ENCODE data around the gene ANTKMT.
A peak's percentile ranks its signal among the peaks of the same experiment; 100 is the strongest.
"Not testable (repeated sequence)": the region's sequence is repeated elsewhere in the genome, so short reads cannot be mapped to it uniquely, and the experiment has no call there.

ANTKMT gene

GRCh38 chr16:728890-729744 lies 8.2 kb downstream of the ANTKMT start:
- no peak for DNase-seq

- no peak for DNase-seq
These were observed 9.1 kb downstream of the ANTKMT start for GRCh38 chr16:729768-730665.

GRCh38 chr16:730666-731509 lies 9.9 kb downstream of the ANTKMT start:
- DNase-seq, result no peak

GRCh38 chr16:732332-732731 lies 11.4 kb downstream of the ANTKMT start:
- no peak for DNase-seq

GRCh38 chr16:732936-733335 lies 12.0 kb downstream of the ANTKMT start:
- no peak for DNase-seq

- DNase-seq, result no peak
These were observed 12.6 kb downstream of the ANTKMT start for GRCh38 chr16:733382-734207.

DNA sequence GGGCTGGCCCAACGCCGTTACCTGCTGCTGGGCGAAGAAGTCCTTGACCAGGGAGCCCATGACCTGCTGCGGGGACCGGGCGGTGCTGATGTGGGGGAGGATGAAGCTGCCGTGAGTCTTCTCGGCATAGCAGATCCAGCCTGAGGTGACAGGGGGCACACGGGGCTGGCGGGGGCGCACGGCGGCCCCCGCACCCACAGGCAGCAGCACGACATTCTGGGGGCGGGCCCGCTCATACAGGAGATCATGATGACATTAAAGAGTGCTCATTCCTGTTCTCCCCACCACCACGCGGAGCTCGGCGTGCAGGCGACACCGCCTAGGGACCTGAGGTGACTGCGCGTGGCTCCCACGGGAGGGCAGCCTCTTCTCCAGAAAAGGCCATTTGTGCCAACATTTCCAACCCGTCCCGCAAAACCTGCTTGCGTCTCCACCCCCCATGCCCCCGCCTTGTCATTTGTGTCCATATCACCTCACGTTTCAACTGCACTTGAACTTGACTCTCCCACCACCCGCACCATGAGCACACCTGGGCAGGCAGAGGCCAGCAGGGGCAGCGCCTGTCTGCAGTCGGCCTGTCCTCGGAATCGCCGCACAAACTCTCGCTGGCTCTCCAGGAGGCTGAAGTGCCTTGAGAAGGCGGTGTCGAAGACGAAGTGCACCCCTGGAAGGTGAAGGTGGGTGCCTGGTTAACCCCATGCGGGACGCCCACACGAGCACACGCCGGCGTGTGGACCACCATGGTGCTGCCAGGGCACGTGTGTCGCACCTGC lies 13.4 kb downstream of the ANTKMT start:
- no peak for DNase-seq

GRCh38 chr16:734981-735881 lies 14.3 kb downstream of the ANTKMT start:
- no peak for DNase-seq

- DNase-seq, result peak; percentile 62
These were observed 15.1 kb downstream of the ANTKMT start for GRCh38 chr16:735982-736453.

- DNase-seq, result no peak
These were observed 16.1 kb downstream of the ANTKMT start for GRCh38 chr16:736936-737481.

DNA sequence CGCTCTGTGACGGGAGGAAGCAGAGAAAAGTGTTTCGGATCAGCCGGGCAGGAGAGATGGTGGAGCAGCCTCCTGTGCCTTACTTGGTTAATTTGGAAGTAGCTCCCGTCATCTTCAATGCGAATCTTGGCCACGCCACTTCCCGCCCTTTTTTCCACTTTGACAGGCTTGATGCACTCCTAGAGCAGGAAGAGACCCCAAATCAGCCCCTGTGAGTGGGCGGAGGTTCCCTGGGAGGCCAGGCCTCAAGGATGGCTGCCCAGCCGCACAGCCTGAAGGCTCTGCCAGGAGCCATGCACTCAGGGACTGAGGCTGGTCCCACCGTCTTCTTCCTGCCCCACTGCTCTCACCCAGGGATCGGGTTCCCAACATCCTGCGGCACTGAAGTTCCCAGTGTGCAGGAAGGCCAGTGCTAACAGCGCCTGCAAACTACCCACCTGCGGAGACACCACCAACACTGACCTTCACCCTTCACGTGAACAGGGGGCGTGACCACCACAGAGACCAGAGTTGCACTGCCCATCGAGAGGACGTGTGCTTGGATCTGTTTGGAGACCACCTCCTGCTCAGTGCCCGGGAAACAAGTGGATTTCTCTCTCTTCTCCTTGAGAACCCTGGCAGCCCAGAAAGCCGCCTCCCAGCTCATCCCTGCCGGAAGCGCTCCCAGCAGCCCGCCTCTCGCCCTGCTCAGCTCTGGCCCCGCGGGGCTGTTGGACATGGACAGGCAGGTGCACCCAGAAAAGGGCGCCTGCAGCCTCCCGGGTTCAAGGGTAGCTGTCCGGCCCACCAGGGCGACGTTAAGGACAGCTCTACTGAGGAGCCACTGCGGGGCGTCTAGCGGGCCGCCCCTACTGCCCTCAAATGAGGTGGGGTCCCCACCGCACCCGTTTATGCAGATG lies 18.9 kb downstream of the ANTKMT start:
- DNase-seq, result no peak

- no peak for DNase-seq
These were observed 19.5 kb downstream of the ANTKMT start for GRCh38 chr16:740459-740763.

DNA sequence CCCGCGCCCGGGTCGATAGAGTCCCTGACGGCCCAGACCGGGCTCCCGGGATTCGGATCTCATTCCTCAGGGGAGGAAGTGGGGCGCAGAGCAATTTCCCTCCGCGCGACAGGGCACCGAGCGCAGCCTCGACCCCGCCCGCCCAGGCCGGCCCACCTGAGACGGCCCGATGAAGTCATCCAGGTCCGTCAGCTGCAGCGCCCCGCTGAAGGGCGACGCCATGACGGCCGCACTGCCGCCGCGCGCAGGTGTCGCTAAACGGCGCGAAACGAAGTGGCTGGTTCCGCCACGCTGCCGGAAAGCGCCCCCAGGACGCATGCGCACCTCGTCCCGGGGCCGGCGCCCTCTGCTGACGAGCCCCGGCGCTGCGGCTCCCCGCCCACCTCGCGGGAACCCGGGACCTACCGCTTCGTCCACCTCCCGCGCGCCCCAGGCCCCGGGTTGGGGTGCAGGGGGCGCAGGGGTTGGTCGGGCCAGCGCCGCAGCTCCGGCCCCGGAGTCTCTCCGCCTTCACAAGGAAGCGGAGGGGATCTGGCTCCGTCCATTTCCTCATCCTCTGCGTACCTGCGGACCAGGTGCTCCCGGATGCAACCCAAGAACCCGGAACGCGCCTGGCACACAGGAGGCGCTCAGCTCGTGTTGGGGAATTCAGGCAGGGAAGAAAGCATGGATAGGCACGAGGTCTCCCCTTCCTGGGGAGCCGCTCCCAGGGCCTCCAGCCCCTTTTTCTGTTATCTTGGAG lies 20.0 kb downstream of the ANTKMT start, which contains the start of gene CIAO3:
Gene CIAO3, minus strand, starts transcription at position 234 of the 742 bp plus-strand sequence. Its CDS starts 12 bp downstream, at position 222.
- DNase-seq, result peak; percentile 92

DNA sequence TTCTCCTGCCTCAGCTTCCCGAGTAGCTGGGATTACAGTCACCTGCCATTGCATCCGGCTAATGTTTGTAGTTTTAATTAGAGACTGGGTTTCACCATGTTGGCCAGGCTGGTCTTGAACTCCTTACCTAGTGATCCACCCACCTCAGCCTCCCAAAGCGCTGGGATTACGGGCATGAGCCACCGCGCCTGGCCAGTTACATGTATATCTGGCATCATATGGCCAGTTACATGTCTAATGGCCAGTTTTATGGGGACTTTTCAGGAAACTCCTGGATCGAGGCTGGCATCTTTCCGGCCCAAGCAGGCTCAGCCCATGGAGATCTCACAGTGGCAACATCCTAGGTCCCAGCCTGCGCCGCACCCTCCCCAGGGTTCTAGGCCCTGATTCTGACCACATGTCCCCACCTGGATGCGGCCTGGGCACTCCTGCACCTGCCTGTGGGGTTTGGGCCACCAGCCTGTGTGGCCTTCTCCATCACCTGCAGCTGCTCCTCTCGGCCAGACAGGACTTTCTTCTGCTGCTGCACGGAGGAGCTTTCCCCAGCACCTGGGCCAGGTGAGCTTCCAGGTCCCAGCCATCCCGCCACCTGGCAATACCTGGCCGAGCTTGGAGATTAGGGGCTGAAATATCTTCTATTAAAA lies 21.2 kb downstream of the ANTKMT start:
- no peak for DNase-seq

GRCh38 chr16:742894-743293 lies 21.9 kb downstream of the ANTKMT start:
- DNase-seq, result not testable (repeated sequence)

- no peak for DNase-seq
These were observed 23.0 kb downstream of the ANTKMT start for GRCh38 chr16:743794-744500.

GRCh38 chr16:745739-746138 lies 24.8 kb downstream of the ANTKMT start:
- no peak for DNase-seq

All from stimulated activated CD4-positive, alpha-beta T cell treated with anti-CD3 and anti-CD28 coated beads, Interleukin-4, amount 100 ng/mL, for 24 hours (primary cell).